K562 (cell line): Measurements from ENCODE around the gene MYO18A. TPM values are rescaled to one million over a fixed set of nuclear protein-coding genes. Genes with fewer than 3 reads are reported as not detected.

Experiments used
- ATAC-seq: fragments of 200-7000 bp; cut with Tn5 transposase; 3 replicates; pipeline ENCODE4 v1.9.1; 2020; ENCODE audit warnings: moderate library complexity
- BruUV-seq: library from RNA; stranded (reverse); fragments of 400-500 nt; replicated peaks from 2 replicates; lab custom pipeline; 2021; lab: Mats Ljungman, UMichigan
- CTCF ChIA-PET: fragments of 300-600 bp; formaldehyde crosslinking; extraction: SDS; loops from one replicate; lab custom pipeline; 2021; ENCODE audit warnings: low intra/inter-chr PET ratio; lab: Yijun Ruan, JAX
- POLR2A ChIA-PET: fragments of 300-600, 350-650 bp; sonication (Branson Sonifier 250); formaldehyde crosslinking; extraction: SDS; loops from one replicate; lab custom pipeline; 2021; ENCODE audit warnings: antibody characterized with exemption, inconsistent platforms; lab: Yijun Ruan, JAX
- DNase-seq, 4 experiments: peaks; one replicate each; pipeline versions ENCODE4 v3.0.0 to v3.0.0-alpha.2; 2011 to 2018; ENCODE audit warnings: low spot score in 3 of 4, mixed read lengths in 3 of 4; ENCODE audit errors: extremely low read depth in 1 of 4
- FAIRE-seq: peaks from 2 replicates; lab custom pipeline; 2011; peaks lifted over from hg19 to GRCh38; lab: Jason Lieb, UNC
- H2AFZ ChIP-seq: 2 replicates; pipeline ENCODE4 v1.6.0; 2011; ENCODE audit warnings: low read depth, low read length, control low read depth, inconsistent platforms
- H3K27ac ChIP-seq: fragments of 200-600 bp; 3 replicates; pipeline ENCODE4 v1.8.0; 2011; ENCODE audit warnings: low read depth, mild to moderate bottlenecking, control low read depth, inconsistent platforms, low read length, moderate library complexity, mixed read lengths; ENCODE audit errors: extremely low read depth
- H3K27me3 ChIP-seq, 2 experiments: fragments of 300-600 bp in 1 of 2; 2 replicates in 1 of 2; 3 replicates in 1 of 2; pipeline versions ENCODE4 v1.6.0 to v1.8.0; 2011; ENCODE audit warnings: inconsistent platforms in 2 of 2, low read length in 2 of 2, mild to moderate bottlenecking in 1 of 2, mixed read lengths in 1 of 2, moderate library complexity in 1 of 2; ENCODE audit not compliant: control insufficient read depth in 2 of 2, insufficient read depth in 2 of 2
- H3K36me3 ChIP-seq: fragments of 300-600 bp; 3 replicates; pipeline ENCODE4 v1.8.0; 2011; ENCODE audit warnings: mild to moderate bottlenecking, low read length, inconsistent platforms; ENCODE audit not compliant: control insufficient read depth, insufficient read depth
- H3K4me1 ChIP-seq, 2 experiments: fragments of 200-600 bp in 1 of 2; replicated peaks in 1 of 2; 2 replicates in 1 of 2; 3 replicates in 1 of 2; pipeline versions ENCODE4 v1.5.1 to v1.8.0; 2011; ENCODE audit warnings: inconsistent platforms in 2 of 2, low read length in 2 of 2, mild to moderate bottlenecking in 1 of 2, mixed read lengths in 1 of 2, moderate library complexity in 1 of 2; ENCODE audit not compliant: control insufficient read depth in 2 of 2, insufficient read depth in 2 of 2
- H3K4me2 ChIP-seq: 2 replicates; pipeline ENCODE4 v1.6.1; 2011; ENCODE audit warnings: low read length, control low read depth, inconsistent platforms, mixed read lengths; ENCODE audit not compliant: insufficient read depth
- H3K4me3 ChIP-seq: fragments of 200-600 bp; sonication (generic), shearing (Covaris generic); 2 replicates; pipeline ENCODE4 v1.5.1; 2016; ENCODE audit warnings: control low read depth, inconsistent platforms
- H3K79me2 ChIP-seq: fragments of 200-600 bp; 3 replicates; pipeline ENCODE4 v1.8.0; 2011; ENCODE audit warnings: low read length, inconsistent platforms; ENCODE audit not compliant: control insufficient read depth, insufficient read depth
- H3K9ac ChIP-seq, 2 experiments: 2 replicates each; pipeline versions ENCODE4 v1.6.0 to v1.6.1; 2011; ENCODE audit warnings: low read depth in 2 of 2, low read length in 2 of 2, control low read depth in 1 of 2, inconsistent platforms in 1 of 2, mild to moderate bottlenecking in 1 of 2, mixed read lengths in 1 of 2; ENCODE audit not compliant: insufficient read depth in 1 of 2
- H3K9me1 ChIP-seq: one replicate; pipeline ENCODE4 v1.6.0; 2011; ENCODE audit warnings: inconsistent platforms, mild to moderate bottlenecking, low read length, moderate library complexity; ENCODE audit not compliant: control insufficient read depth, insufficient read depth
- H3K9me3 ChIP-seq: replicated peaks from 2 replicates; pipeline ENCODE4 v1.5.1; 2011; ENCODE audit warnings: low read depth, low read length, inconsistent platforms; ENCODE audit not compliant: control insufficient read depth, insufficient read depth
- H4K20me1 ChIP-seq: replicated peaks from 2 replicates; pipeline ENCODE4 v1.6.1; 2011; ENCODE audit warnings: low read length, inconsistent platforms, mixed read lengths; ENCODE audit not compliant: control insufficient read depth, insufficient read depth
- EWSR1 ChIP-seq: fragments of 450-650 bp; IDR thresholded peaks from 2 replicates; pipeline ENCODE4 v1.6.1; 2018; ENCODE audit warnings: borderline replicate concordance, mild to moderate bottlenecking, low read depth, moderate library complexity; ENCODE audit not compliant: partially characterized antibody
- HMG20A ChIP-seq: fragments of 450-650 bp; formaldehyde crosslinking; conservative IDR thresholded peaks from 2 replicates; pipeline ENCODE4 v1.4.0; 2020; ENCODE audit warnings: mild to moderate bottlenecking, mixed read lengths
- PHF8 ChIP-seq: fragments of 200-600 bp; sonication (generic); IDR thresholded peaks from 2 replicates; pipeline ENCODE4 v1.6.1; 2012; ENCODE audit warnings: mixed run types, mild to moderate bottlenecking, inconsistent platforms, low read length, moderate library complexity, borderline replicate concordance
- PRMT5 ChIP-seq: sonication (generic); formaldehyde crosslinking; IDR thresholded peaks from 2 replicates; pipeline ENCODE4 v1.5.0; 2020; ENCODE audit warnings: missing genetic modification reagents
- STAT5B ChIP-seq: fragments of 250-450 bp; sonication (Bioruptor Pico); IDR thresholded peaks from 2 replicates; pipeline ENCODE4 v1.8.0; 2021; ENCODE audit warnings: mild to moderate bottlenecking, inconsistent platforms
- TAF15 ChIP-seq: fragments of 200-400 bp; formaldehyde crosslinking; IDR thresholded peaks from 2 replicates; pipeline ENCODE4 v1.6.1; 2017; ENCODE audit warnings: mild to moderate bottlenecking, low read depth, low read length, moderate library complexity
- TAF7 ChIP-seq: fragments of 450-650 bp; IDR thresholded peaks from 2 replicates; pipeline ENCODE4 v1.6.1; 2016; ENCODE audit warnings: missing genetic modification characterization, missing compliant biosample characterization
- TCF7L2 ChIP-seq: fragments of 150-350 bp; IDR thresholded peaks from 2 replicates; pipeline ENCODE4 v1.6.1; 2016; ENCODE audit warnings: low read depth, mild to moderate bottlenecking, low read length, moderate library complexity
- ZNF707 ChIP-seq: fragments of 250-450 bp; sonication (Bioruptor Pico); conservative IDR thresholded peaks from 2 replicates; pipeline ENCODE4 v1.8.0; 2022; ENCODE audit warnings: inconsistent platforms, mild to moderate bottlenecking, moderate library complexity
- ZSCAN29 ChIP-seq: fragments of 450-650 bp; IDR thresholded peaks from 2 replicates; pipeline ENCODE4 v1.6.1; 2017
- ZZZ3 ChIP-seq: fragments of 450-650 bp; IDR thresholded peaks from 2 replicates; pipeline ENCODE4 v1.6.1; 2016; ENCODE audit warnings: antibody characterized with exemption, mild to moderate bottlenecking, moderate library complexity
- WGBS: fragments of 100-300 bp; shearing (Covaris generic); methylation state at CpG from one replicate; pipeline ENCODE4 v1.1.6; 2016; ENCODE audit warnings: low coverage, mixed read lengths; ENCODE audit not compliant: insufficient coverage; ENCODE audit errors: missing lambda C conversion rate; 5-methylcytosine and 5-hydroxymethylcytosine counted together
- in situ Hi-C: fragments of 300-500 bp; cut with MboI; formaldehyde crosslinking; loops from 4 replicates; pipeline ENCODE4 v1.15.0; 2018; ENCODE audit warnings: inconsistent platforms, mixed read lengths
- intact Hi-C: fragments of 100-400 bp; cut with micrococcal nuclease; formaldehyde crosslinking; loops from 2 replicates; pipeline ENCODE4 v1.14.2; 2022
- polyA plus RNA-seq, 8 experiments: library from polyadenylated mRNA; depleted of rRNA in 4 of 8; stranded (reverse) in 5 of 8; unstranded in 3 of 8; fragments of >200 nt; fragmentation: Nextera tagmentation in 2 of 8; fragmentation: Illumina TruSeq in 1 of 8; extraction: Ambion mirVana in 2 of 8; extraction: Trizol in 1 of 8; gene quantifications; 2 replicates each; pipeline versions ENCODE4 v1.2.1 to v1.2.3, GENCODE V29; 2011 to 2014; ENCODE audit warnings: inconsistent platforms in 1 of 8, missing spikeins in 1 of 8
- total RNA-seq, 7 experiments: library from RNA; depleted of rRNA in 6 of 7; stranded (reverse); fragments of >200 nt in 6 of 7; fragmentation: Illumina TruSeq in 2 of 7; extraction: Trizol in 2 of 7; gene quantifications; 2 replicates each; pipeline versions ENCODE4 v1.2.1 to v1.2.3, GENCODE V29; 2011 to 2021; ENCODE audit warnings: low replicate concordance in 1 of 7
- TF ChIP-seq, protein P1 (sequence below): IDR thresholded peaks from 3 replicates; pipeline ENCODE4 v1.6.1; 2011; ENCODE audit warnings: borderline replicate concordance, mild to moderate bottlenecking, moderate library complexity; ENCODE audit not compliant: insufficient read length; ENCODE audit errors: extremely low read depth
- TF ChIP-seq, protein P2 (sequence below), 2 experiments: IDR thresholded peaks; 2 replicates each; pipeline ENCODE4 v1.6.1; 2011; ENCODE audit warnings: borderline replicate concordance in 1 of 2, control low read depth in 1 of 2, low read depth in 1 of 2, low read length in 1 of 2, mild to moderate bottlenecking in 1 of 2, mixed read lengths in 1 of 2, moderate library complexity in 1 of 2; ENCODE audit not compliant: insufficient read depth in 1 of 2, insufficient read length in 1 of 2, poor library complexity in 1 of 2, severe bottlenecking in 1 of 2; ENCODE audit errors: extremely low read depth in 1 of 2
- TF ChIP-seq, protein P3 (sequence below): fragments of 250-450 bp; sonication (Bioruptor Pico); IDR thresholded peaks from 2 replicates; pipeline ENCODE4 v1.9.0; 2021; ENCODE audit warnings: mild to moderate bottlenecking, inconsistent platforms

Gene MYO18A
- total and polyA plus RNA-seq, 9 of the 15 experiments (the other 6 are each of a cell fraction or from before 2014, with no cell fraction given): 2.5 to 65.4 (median 17.1) TPM

DNA sequence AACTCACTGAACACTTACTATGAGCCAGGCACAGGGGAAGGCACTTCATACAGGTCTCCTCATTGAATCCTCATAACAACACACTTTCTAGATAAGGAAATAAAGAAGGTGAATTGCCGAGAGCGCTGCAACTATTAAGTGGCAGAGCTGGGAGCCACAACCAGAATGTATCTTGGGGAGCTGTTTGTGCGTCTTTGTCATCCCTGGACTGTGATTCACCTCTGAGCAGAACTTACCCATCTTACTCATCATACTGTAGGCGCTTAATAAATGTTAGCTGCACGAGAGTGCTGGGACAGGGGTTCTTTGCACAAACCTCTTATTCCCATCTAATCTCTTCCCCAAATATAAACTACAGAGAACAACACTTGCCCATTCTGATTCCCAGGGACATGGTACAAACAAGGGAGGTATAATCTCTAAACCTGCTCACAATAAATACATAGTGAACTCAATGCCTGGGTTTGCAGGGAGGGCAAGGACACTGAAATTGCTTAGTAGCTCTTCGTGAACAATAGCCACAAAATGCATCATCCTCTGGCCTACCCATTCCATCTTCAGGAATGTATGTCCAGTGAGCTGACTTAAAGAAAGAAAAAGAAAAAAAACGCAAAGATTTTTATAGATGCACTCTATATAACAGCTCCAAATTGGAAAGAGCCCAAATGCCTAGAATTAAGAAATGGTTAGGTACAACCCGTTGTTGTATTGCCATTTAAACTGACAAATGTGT, 43.0 kb downstream of the MYO18A start:
- peaks cover 11% of the 10 kb centered on the region for H3K9me1 ChIP-seq
- FAIRE-seq (no peak), ATAC-seq (no peak), DNase-seq (no peak)
- no peak overlapping the region for H3K4me3 ChIP-seq
- no peak overlapping the region for H2AFZ ChIP-seq
- H3K4me1 ChIP-seq: peaks cover 47 to 54% of the 10 kb centered on the region in 2 experiments
- no peaks in the 10 kb centered on the region for H3K27me3 ChIP-seq
- WGBS: 63% methylated on average over 8 of the region's 8 CpGs
- no TSS peak for BruUV-seq
- ChIA-PET CTCF (no interaction called here), POLR2A (interaction anchor here (0.6 to 1.4 kb wide), 4 partner anchors 13 to 157 kb away, joined by 3 to 5 read pairs (median 3); partner anchors contain the start of gene NUFIP2)
- in situ Hi-C loops (no loop called here), intact Hi-C loops (no loop called here)
- H3K36me3 ChIP-seq: peaks cover 10% of the 10 kb centered on the region
- H4K20me1 ChIP-seq: peaks cover 31% of the 10 kb centered on the region
- H3K9ac ChIP-seq: no peak overlapping the region
- no peak overlapping the region for H3K4me2 ChIP-seq
- H3K79me2 ChIP-seq: peaks cover 65% of the 10 kb centered on the region
- no peak overlapping the region for H3K27ac ChIP-seq
- no peaks in the 10 kb centered on the region for H3K9me3 ChIP-seq
- TF ChIP-seq PRMT5 (no peak), TAF15 (no peak), HMG20A (CRISPR knock-in tag) (no peak), ZNF707 (CRISPR knock-in tag) (no peak), EWSR1 (no peak), TAF7 (tag) (no peak), TCF7L2 (no peak), ZZZ3 (no peak), ZSCAN29 (no peak), STAT5B (CRISPR knock-in tag) (no peak), PHF8 (no peak)
- TF ChIP-seq, protein P1, sequence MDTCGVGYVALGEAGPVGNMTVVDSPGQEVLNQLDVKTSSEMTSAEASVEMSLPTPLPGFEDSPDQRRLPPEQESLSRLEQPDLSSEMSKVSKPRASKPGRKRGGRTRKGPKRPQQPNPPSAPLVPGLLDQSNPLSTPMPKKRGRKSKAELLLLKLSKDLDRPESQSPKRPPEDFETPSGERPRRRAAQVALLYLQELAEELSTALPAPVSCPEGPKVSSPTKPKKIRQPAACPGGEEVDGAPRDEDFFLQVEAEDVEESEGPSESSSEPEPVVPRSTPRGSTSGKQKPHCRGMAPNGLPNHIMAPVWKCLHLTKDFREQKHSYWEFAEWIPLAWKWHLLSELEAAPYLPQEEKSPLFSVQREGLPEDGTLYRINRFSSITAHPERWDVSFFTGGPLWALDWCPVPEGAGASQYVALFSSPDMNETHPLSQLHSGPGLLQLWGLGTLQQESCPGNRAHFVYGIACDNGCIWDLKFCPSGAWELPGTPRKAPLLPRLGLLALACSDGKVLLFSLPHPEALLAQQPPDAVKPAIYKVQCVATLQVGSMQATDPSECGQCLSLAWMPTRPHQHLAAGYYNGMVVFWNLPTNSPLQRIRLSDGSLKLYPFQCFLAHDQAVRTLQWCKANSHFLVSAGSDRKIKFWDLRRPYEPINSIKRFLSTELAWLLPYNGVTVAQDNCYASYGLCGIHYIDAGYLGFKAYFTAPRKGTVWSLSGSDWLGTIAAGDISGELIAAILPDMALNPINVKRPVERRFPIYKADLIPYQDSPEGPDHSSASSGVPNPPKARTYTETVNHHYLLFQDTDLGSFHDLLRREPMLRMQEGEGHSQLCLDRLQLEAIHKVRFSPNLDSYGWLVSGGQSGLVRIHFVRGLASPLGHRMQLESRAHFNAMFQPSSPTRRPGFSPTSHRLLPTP: no peak
- TF ChIP-seq, protein P2, sequence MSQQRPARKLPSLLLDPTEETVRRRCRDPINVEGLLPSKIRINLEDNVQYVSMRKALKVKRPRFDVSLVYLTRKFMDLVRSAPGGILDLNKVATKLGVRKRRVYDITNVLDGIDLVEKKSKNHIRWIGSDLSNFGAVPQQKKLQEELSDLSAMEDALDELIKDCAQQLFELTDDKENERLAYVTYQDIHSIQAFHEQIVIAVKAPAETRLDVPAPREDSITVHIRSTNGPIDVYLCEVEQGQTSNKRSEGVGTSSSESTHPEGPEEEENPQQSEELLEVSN (IDR thresholded peaks at IDR 0.05; ENCODE audit: borderline replicate concordance in 1 of 2, extremely low read depth in 1 of 2, insufficient read depth in 1 of 2, insufficient read length in 1 of 2, low read depth in 1 of 2, low read length in 1 of 2, poor library complexity in 1 of 2, severe bottlenecking in 1 of 2): no peak
- TF ChIP-seq, protein P3, sequence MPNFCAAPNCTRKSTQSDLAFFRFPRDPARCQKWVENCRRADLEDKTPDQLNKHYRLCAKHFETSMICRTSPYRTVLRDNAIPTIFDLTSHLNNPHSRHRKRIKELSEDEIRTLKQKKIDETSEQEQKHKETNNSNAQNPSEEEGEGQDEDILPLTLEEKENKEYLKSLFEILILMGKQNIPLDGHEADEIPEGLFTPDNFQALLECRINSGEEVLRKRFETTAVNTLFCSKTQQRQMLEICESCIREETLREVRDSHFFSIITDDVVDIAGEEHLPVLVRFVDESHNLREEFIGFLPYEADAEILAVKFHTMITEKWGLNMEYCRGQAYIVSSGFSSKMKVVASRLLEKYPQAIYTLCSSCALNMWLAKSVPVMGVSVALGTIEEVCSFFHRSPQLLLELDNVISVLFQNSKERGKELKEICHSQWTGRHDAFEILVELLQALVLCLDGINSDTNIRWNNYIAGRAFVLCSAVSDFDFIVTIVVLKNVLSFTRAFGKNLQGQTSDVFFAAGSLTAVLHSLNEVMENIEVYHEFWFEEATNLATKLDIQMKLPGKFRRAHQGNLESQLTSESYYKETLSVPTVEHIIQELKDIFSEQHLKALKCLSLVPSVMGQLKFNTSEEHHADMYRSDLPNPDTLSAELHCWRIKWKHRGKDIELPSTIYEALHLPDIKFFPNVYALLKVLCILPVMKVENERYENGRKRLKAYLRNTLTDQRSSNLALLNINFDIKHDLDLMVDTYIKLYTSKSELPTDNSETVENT: no peak
